Measurements from ENCODE around the gene DIPK1A.

Gene DIPK1A

GRCh38 chr1:92879316-92879968, 81.8 kb downstream of the DIPK1A start:
- H3K9me3 ChIP-seq = no peaks in the 10 kb centered on the region
- no peak overlapping the region for H3K27ac ChIP-seq
- TF ChIP-seq CTCF (IDR thresholded peaks at IDR 0.05) = no peak
- no peak overlapping the region for H3K4me3 ChIP-seq (ENCODE audit: low read depth in 1 of 2, low read length in 1 of 2)
- no peaks in the 10 kb centered on the region for H3K27me3 ChIP-seq
- H3K4me1 ChIP-seq (ENCODE audit: control insufficient read depth in 1 of 2, insufficient read depth in 1 of 2, low read depth in 1 of 2, low read length in 1 of 2) = peaks cover 8 to 15% of the 10 kb centered on the region in 2 experiments
- no peaks in the 10 kb centered on the region for H3K36me3 ChIP-seq

GRCh38 chr1:92877792-92878191, 83.5 kb downstream of the DIPK1A start:
- peaks cover 2 to 3% of the 10 kb centered on the region in 2 experiments for H3K4me1 ChIP-seq (ENCODE audit: control insufficient read depth in 1 of 2, insufficient read depth in 1 of 2, low read depth in 1 of 2, low read length in 1 of 2)
- TF ChIP-seq CTCF (IDR thresholded peaks at IDR 0.05) = no peak
- no peaks in the 10 kb centered on the region for H3K36me3 ChIP-seq
- H3K27me3 ChIP-seq = no peaks in the 10 kb centered on the region
- H3K27ac ChIP-seq = no peak overlapping the region
- H3K9me3 ChIP-seq = no peaks in the 10 kb centered on the region
- H3K4me3 ChIP-seq (ENCODE audit: low read depth in 1 of 2, low read length in 1 of 2) = no peak overlapping the region

GRCh38 chr1:92877081-92877711, 84.1 kb downstream of the DIPK1A start:
- no peaks in the 10 kb centered on the region for H3K27me3 ChIP-seq

GRCh38 chr1:92876351-92876750, 84.9 kb downstream of the DIPK1A start:
- TF ChIP-seq CTCF (IDR thresholded peaks at IDR 0.05) = no peak
- Histone ChIP-seq H3K4me3 (ENCODE audit: low read depth in 1 of 2, low read length in 1 of 2) (no peak overlapping the region), H3K27ac (no peak overlapping the region), H3K36me3 (no peaks in the 10 kb centered on the region), H3K9me3 (no peaks in the 10 kb centered on the region), H3K27me3 (no peaks in the 10 kb centered on the region), H3K4me1 (ENCODE audit: control insufficient read depth in 1 of 2, insufficient read depth in 1 of 2, low read depth in 1 of 2, low read length in 1 of 2) (no peaks in the 10 kb centered on the region)

More at GRCh38 chr1:92877081-92877711, 84.1 kb downstream of the DIPK1A start:
- Histone ChIP-seq H3K4me3 (ENCODE audit: low read depth in 1 of 2, low read length in 1 of 2) (no peak overlapping the region), H3K4me1 (ENCODE audit: control insufficient read depth in 1 of 2, insufficient read depth in 1 of 2, low read depth in 1 of 2, low read length in 1 of 2) (no peaks in the 10 kb centered on the region), H3K9me3 (no peaks in the 10 kb centered on the region), H3K36me3 (no peaks in the 10 kb centered on the region), H3K27ac (no peak overlapping the region)
- TF ChIP-seq CTCF (IDR thresholded peaks at IDR 0.05) = no peak

GRCh38 chr1:92874987-92875386, 86.3 kb downstream of the DIPK1A start:
- no peak overlapping the region for H3K4me3 ChIP-seq (ENCODE audit: low read depth in 1 of 2, low read length in 1 of 2)
- no peak for TF ChIP-seq CTCF (IDR thresholded peaks at IDR 0.05)
- no peaks in the 10 kb centered on the region for H3K9me3 ChIP-seq
- no peaks in the 10 kb centered on the region for H3K36me3 ChIP-seq
- no peaks in the 10 kb centered on the region for H3K4me1 ChIP-seq (ENCODE audit: control insufficient read depth in 1 of 2, insufficient read depth in 1 of 2, low read depth in 1 of 2, low read length in 1 of 2)
- H3K27ac ChIP-seq = no peak overlapping the region
- H3K27me3 ChIP-seq = no peaks in the 10 kb centered on the region

Data from neutrophil (primary cell).